ENCODE measurements around the gene KIF1A.
"Not testable (repeated sequence)": the region's sequence is repeated elsewhere in the genome, so short reads cannot be mapped to it uniquely, and the experiment has no call there.

The KIF1A gene

GRCh38 chr2:240846309-240846708 lies 26.3 kb upstream of the KIF1A start:
- DNase-seq: not testable (repeated sequence)

DNA sequence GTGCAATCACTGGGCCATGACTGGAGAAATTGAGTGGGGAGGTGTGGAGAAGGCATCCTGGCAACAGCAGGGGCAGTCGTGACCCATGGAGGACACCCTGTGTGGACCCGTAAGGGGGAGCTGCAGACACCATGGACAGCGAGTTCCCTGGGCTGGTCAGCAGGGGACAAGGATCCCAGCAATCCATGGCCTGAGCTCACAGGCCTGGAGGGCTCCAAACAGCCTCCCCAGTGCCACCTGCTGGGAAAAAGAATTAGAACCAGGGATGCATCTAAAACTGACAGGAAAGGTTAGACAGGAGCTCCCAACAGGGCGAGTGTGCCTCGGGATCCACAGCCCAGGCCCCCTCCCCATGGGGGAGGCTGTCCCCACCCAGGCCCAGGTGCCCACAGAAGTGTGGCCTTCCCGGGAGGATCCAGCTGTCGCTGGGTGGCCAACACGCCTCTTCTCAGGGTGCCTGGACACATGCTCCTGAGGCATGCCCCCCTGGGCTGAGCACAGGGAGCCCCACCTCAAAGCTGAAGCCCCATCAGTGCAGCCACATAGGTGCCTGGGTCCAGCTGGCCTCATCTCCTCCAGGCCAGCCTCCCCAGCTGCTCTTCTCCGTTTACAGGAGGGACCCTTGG lies 20.5 kb upstream of the KIF1A start:
- DNase-seq: peak; percentile 65

GRCh38 chr2:240839152-240840143 lies 19.4 kb upstream of the KIF1A start:
- no peak for DNase-seq

- DNase-seq: no peak
Measured at GRCh38 chr2:240837621-240838020, 17.6 kb upstream of the KIF1A start.

DNA sequence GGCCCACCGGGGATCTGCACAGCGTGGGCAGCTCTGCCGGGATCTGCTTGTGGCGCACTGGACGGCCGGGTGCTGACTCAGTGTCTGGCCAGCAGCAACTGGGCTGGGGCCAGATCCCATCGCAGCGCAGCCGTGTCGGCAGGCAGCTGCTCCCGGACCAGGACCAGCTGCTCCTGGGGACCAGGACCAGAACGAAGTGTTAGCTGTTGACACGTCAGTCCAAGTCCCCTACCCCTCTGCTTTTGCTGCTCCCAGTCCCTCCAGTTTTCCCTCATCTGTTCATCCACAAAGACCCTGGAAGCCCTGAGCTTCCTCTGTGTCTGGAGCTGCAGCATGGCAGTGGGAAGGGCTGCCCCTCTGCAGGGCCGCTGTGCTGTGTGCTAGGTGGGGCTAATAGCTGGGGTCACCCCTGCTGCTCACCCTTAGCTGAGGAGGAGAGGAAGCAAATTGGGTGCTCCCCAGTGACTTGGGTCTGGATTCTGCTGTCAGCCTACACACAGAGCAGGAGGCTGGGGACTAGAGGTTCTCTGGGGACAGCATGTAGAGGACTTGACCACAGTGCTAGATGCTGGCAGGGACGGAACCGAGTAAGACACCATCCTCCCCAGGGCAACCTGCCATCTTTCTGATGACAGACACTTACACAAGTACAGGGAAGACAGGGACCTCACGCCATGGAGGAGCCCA lies 16.9 kb upstream of the KIF1A start:
- DNase-seq: no peak

GRCh38 chr2:240835528-240835927 lies 15.5 kb upstream of the KIF1A start:
- DNase-seq: no peak

DNA sequence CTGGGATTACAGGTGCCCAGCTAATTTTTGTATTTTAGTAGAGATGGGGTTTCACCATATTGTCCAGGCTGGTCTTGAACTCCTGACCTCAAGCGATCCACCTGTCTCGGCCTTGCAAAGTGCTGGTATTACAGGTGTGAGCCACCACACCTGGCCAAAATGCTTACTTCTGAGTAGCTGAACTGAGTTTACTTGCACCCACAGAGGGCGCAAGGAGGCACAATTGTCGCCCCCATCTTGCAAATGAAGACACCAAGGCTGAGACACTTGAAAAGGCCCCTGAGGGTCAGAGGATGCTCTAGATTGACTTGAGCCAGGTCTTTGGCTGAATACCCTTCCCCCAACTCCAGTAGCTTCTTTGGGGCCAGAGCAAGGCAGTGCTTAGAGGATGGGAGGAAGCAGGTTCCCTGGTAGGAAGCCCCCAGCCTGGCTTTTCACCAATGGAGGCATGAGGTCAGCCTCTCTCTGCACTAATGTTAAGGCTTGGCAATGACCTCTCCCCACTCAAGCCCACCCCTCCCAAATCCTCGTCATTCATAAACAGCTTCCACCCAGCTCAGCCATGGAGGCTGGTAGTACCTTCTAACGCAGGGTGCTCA lies 14.5 kb upstream of the KIF1A start:
- DNase-seq: no peak

- no peak for DNase-seq
Measured at GRCh38 chr2:240833724-240834285, 13.8 kb upstream of the KIF1A start.

DNA sequence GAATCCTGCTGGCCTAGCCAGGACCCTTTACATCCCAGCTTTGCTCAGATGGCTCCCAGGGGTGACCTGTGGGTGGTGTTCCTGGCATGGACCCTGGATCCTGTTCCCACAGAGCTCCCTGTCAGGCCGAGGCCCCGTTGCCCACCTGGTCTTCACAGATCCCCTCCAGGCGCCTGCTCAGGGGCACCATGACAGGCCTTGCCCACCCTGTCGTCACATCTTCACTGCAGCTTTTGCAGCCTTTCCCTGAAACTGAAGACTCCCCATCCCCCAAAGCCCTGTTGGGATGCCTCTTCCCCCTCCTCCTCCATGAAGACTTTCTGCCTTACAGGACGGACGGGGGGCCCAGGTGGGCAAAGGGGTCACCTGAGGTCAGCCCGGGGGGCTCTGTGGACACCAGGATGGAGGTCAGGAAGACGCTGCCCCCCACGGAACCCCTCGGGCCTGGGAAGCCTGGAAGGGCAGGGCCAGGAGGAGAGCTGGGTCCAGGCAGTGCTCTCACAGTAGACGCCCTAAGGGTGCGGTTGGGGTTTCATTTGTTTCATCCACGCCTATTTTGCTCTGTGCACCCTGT lies 13.0 kb upstream of the KIF1A start:
- no peak for DNase-seq

GRCh38 chr2:240832205-240832727 lies 12.2 kb upstream of the KIF1A start:
- peak; percentile 99 for DNase-seq

GRCh38 chr2:240831594-240832204 lies 11.7 kb upstream of the KIF1A start:
- no peak for DNase-seq

DNA sequence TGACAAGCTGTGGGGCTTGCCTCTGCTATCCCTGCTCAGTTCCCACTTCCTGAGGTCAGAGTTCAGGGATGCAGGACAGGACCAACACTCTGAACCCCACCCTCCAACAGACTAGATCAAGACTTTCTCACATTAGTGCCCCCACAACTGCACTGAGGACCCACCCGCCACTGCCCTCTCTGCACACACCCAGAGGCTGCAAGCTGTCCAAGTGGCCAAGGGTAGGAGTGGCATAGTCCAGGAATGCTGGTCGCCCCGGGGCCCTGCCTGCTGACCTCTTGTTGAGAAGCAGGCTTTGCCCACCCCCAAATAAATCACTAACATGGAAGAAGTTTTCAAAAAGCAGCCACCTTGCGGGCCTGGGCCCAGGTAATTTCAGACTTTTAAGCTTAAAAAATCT lies 5.5 kb upstream of the KIF1A start:
- DNase-seq: no peak

GRCh38 chr2:240823449-240824336 lies 3.7 kb upstream of the KIF1A start:
- DNase-seq: peak; percentile 58

- DNase-seq: peak; percentile 87
Measured at GRCh38 chr2:240822280-240822847, 2.3 kb upstream of the KIF1A start.

- DNase-seq: no peak
Measured at GRCh38 chr2:240821429-240821778, 1.4 kb upstream of the KIF1A start.

GRCh38 chr2:240820607-240821428 lies 799 bp upstream of the KIF1A start:
- DNase-seq: peak; percentile 93

- DNase-seq: peak; percentile 34
Measured at GRCh38 chr2:240819126-240819857, 727 bp downstream of the KIF1A start.

DNA sequence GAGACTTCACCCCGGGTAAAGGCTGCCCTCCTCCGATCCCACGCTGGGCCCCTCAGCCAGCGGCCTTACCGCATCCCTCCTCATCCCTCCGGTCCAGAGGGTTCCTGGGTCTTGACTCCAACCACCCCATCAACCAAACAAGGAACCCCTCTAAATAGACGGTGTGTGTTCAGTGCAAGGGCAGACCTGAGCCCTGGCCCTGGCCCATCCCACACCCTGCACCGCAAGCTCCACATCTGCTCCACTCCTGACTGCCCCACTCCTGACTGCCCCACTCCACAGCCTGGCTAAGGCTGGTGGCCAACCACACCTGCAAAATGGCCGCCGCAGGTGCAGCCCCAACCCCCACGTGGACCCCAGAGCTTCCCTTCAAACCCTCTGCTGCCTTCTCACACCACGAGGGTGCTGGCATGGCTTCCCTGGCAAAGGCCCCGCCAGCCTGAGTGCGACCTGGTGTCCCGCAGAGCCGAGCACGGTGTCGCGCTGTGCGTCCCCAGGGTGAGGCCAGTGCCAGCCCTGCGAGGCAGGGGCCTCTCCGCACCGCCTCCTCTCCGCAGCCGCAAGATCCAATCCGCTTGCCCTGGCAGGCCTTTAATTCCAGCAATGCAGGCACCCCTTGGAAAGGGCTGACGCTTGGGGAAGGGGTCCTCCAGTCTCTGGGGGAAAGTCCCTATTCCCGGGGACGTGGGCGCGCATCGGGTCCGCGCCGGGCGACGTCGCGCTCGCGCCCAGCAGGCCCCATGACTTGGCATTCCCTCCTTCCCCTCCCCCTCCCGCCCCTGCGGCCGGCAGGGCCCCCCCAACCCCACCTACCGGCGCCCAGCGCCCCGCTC lies 1.5 kb downstream of the KIF1A start:
- DNase-seq: peak; percentile 43
